HG03060 (cell line): ENCODE measurements around the gene VPS37B.

Experiments used
- ATAC-seq: cut with Tn5 transposase; IDR thresholded peaks from one replicate; pipeline ENCODE4 v1.9.1; 2021; ENCODE audit warnings: low read depth, moderate number of reproducible peaks; ENCODE audit not compliant: unreplicated experiment

VPS37B gene

GRCh38 chr12:122820138-122820537 is 75.8 kb downstream of the VPS37B start:
- no peak for ATAC-seq

GRCh38 chr12:122819209-122819785 is 76.6 kb downstream of the VPS37B start:
- ATAC-seq = no peak
